SJCRH30 (cell line): ENCODE measurements around the gene MAB21L2. TPM values are rescaled to one million over a fixed set of nuclear protein-coding genes. Genes with fewer than 3 reads are reported as not detected.

Source experiments
- DNase-seq, 2 experiments: peaks; one replicate each; pipeline ENCODE4 v3.0.0-alpha.2; 2015 to 2020
- H3K27ac ChIP-seq: fragments of 250-450 bp; sonication (Bioruptor Pico); 2 replicates; pipeline ENCODE4 v1.5.1; 2020; ENCODE audit warnings: mild to moderate bottlenecking, moderate library complexity
- H3K27me3 ChIP-seq: fragments of 250-450 bp; sonication (Bioruptor Pico); 2 replicates; pipeline ENCODE4 v1.5.1; 2020; ENCODE audit warnings: mild to moderate bottlenecking, moderate library complexity
- H3K36me3 ChIP-seq: fragments of 250-450 bp; sonication (Bioruptor Pico); 2 replicates; pipeline ENCODE4 v1.5.1; 2020; ENCODE audit warnings: mild to moderate bottlenecking, moderate library complexity
- H3K4me1 ChIP-seq: fragments of 250-450 bp; sonication (Bioruptor Pico); 2 replicates; pipeline ENCODE4 v1.5.1; 2020; ENCODE audit warnings: mild to moderate bottlenecking, moderate library complexity
- H3K4me3 ChIP-seq: fragments of 250-450 bp; sonication (Bioruptor Pico); 2 replicates; pipeline ENCODE4 v1.5.1; 2020; ENCODE audit warnings: mild to moderate bottlenecking, moderate library complexity
- H3K9me3 ChIP-seq: fragments of 250-450 bp; sonication (Bioruptor Pico); replicated peaks from 2 replicates; pipeline ENCODE4 v1.5.1; 2020; ENCODE audit warnings: mild to moderate bottlenecking, moderate library complexity
- total RNA-seq: library from RNA; depleted of rRNA; stranded (reverse); fragments of >200 nt; shearing (Covaris generic); gene quantifications from 2 replicates; pipeline ENCODE4 v1.2.3, GENCODE V29; 2014

Gene MAB21L2
- total RNA-seq, 1 experiment from 2014 or later: not detected

- no peaks in the 10 kb centered on the region for H3K9me3 ChIP-seq
- DNase-seq: no peak
- no peak overlapping the region for H3K27ac ChIP-seq
- H3K27me3 ChIP-seq: no peaks in the 10 kb centered on the region
- H3K4me3 ChIP-seq: no peak overlapping the region
- no peaks in the 10 kb centered on the region for H3K4me1 ChIP-seq
- no peaks in the 10 kb centered on the region for H3K36me3 ChIP-seq
Observed at GRCh38 chr4:150624055-150624454, 42.1 kb downstream of the MAB21L2 start.

- H3K4me3 ChIP-seq: no peak overlapping the region
- no peaks in the 10 kb centered on the region for H3K27me3 ChIP-seq
- DNase-seq: no peak
- no peaks in the 10 kb centered on the region for H3K36me3 ChIP-seq
- no peaks in the 10 kb centered on the region for H3K4me1 ChIP-seq
- H3K9me3 ChIP-seq: no peaks in the 10 kb centered on the region
- H3K27ac ChIP-seq: no peak overlapping the region
Observed at GRCh38 chr4:150625033-150625432, 43.1 kb downstream of the MAB21L2 start.

- DNase-seq: no peak
- H3K27me3 ChIP-seq: no peaks in the 10 kb centered on the region
- no peak overlapping the region for H3K27ac ChIP-seq
- no peaks in the 10 kb centered on the region for H3K36me3 ChIP-seq
- H3K4me3 ChIP-seq: no peak overlapping the region
- no peaks in the 10 kb centered on the region for H3K9me3 ChIP-seq
- H3K4me1 ChIP-seq: no peaks in the 10 kb centered on the region
Observed at GRCh38 chr4:150628073-150628472, 46.1 kb downstream of the MAB21L2 start.

- Histone ChIP-seq H3K27me3 (no peaks in the 10 kb centered on the region), H3K4me1 (no peaks in the 10 kb centered on the region), H3K27ac (no peak overlapping the region), H3K36me3 (no peaks in the 10 kb centered on the region), H3K4me3 (no peak overlapping the region), H3K9me3 (no peaks in the 10 kb centered on the region)
- DNase-seq: no peak
Observed at GRCh38 chr4:150632639-150633038, 50.7 kb downstream of the MAB21L2 start.
